HG02759 (cell line): ENCODE measurements around the gene CLEC4D.
A peak's percentile ranks its signal among the peaks of the same experiment; 100 is the strongest.
"Not testable (repeated sequence)": the region's sequence is repeated elsewhere in the genome, so short reads cannot be mapped to it uniquely, and the experiment has no call there.

Experiments
- ATAC-seq: cut with Tn5 transposase; IDR thresholded peaks from one replicate; pipeline ENCODE4 v1.9.1; 2021; ENCODE audit warnings: mild to moderate bottlenecking, moderate library complexity; ENCODE audit not compliant: unreplicated experiment

CLEC4D gene

DNA sequence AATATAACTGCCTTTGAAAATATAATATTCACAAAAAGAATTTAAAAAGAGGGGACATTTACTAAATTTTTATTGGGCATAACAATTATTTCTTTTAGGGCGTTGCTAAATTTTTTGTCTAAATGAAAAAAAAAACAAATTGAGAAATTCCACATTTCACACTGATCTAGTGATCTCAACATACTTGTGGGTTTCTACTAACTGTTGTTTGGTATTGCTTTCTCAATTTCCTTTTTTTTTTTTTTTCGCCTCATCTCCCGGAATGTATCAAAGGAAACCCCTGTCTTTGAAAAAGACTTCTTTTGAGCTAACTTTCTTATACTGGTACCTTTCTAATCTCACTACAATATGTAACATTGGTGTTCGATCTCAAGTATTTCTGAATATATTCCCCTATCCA, at the start of gene CLEC4D:
Gene CLEC4D, plus strand, starts transcription at position 248 of the 400 bp plus-strand sequence. CDS start 230 bp downstream, outside the sequence.
- no peak for ATAC-seq

DNA sequence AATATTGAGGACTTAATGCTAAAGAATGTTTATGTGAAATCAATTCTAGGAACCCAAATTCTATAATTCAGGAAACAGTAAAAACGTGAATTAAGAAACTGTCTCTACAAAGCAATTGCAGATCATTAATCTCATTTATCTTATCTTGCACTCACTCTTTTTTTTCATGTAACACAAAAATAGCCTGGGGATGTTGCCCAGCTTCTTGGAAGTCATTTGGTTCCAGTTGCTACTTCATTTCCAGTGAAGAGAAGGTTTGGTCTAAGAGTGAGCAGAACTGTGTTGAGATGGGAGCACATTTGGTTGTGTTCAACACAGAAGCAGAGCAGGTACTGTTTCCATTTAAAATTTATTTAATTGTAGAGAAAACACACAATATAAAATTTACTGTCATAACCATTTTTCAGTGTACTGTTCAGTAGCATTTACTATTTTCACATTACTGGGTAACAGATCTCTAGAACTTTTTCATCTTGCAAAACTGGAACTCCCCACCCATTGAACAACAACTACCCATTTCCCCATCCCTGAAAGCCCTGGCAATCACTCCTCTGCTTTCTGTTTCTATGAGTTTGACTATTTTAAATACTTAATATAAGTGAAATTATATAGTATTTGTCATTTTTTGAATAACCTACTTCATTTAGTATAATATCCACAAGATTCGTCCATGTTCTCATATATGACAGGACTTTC, 47.9 kb upstream of the CLEC4D start:
- no peak for ATAC-seq

DNA sequence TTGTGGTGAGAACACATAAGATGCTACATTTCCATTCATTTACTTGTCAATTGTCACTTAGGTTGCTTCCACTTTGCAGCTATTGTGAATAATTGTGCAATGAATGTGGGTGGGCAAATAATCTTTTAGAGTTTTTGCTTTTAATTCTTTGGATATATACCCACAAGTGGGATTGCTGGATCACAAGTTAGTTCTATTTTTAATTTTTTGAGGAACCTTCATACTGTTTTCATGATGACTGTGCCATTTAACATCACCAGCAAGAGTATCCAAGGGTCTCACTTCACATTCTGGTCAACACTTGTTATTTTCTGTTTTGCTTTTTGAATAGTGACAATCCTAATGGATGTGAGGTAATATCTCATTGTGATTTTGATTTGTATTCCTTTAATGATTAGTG, 47.1 kb upstream of the CLEC4D start:
- ATAC-seq = no peak

DNA sequence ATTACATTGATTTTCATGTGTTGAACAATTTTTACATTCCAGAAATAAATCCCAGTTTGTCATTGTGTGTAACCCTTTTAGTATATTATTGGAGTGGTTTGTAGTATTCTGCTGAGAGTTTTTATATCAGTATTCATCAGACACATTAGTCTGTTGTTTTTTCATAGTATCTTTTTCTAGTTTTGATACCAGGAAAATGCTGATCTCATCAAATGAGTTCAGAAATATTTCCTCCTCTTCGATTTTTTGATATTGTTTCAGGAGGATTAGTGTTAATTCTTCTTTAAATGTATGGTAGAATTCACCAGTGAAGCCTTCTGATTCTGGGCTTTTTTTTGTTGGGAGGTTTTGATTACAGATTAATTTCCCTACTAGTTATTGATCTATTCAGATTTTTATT, 42.2 kb upstream of the CLEC4D start:
- no peak for ATAC-seq

DNA sequence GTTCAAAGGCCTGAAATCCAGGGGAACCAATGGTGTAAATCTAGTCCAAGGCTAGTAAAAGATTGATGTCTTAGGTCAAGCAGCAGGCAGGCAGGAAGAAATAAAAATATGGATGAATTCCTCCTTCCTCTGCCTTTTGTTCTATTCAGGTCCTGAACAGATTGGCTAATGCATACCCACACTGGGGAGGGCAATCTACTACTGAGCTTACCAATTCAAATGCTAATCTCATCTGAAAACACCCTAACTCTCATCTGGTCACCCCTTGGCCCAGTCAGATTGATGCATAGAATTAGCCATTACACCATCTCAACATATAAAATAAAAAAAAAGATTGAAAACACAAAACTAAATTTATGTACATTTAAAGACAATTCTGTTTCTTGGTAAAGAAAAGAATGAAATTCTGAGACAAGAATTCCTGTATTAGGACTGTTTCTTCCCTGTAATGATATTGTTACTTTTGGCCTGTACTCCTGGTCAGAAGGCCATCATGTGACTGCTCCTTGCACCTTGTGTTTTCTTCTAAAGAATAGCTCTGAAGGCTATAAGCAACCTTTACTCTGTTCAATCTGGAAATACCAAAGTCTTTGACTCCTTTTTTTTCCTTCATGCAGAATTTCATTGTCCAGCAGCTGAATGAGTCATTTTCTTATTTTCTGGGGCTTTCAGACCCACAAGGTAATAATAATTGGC, 37.6 kb upstream of the CLEC4D start:
- no peak for ATAC-seq

DNA sequence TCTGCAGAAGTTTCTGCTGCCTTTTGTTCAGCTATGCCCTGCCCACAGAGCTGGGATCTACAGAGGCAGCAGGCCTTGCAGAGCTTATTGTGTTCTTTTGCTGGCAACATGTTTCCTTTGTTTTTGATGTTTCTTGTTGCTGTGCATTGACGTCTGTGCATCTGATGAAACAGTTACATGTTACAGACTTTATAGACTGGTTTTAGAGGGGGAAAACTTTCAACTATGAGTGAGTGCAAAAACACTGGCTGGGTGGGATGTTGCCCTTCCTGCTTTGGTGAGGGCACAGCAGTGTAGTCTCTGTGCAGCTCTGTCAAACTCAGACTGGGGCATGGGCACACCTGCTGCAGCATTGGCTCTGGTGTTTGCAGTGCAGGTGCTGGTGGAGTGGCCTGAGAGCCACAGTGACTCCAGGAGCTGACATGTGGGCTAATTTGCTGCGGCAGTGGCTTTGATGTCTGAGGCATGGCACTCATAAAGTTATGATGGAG, 30.7 kb upstream of the CLEC4D start:
- no peak for ATAC-seq

DNA sequence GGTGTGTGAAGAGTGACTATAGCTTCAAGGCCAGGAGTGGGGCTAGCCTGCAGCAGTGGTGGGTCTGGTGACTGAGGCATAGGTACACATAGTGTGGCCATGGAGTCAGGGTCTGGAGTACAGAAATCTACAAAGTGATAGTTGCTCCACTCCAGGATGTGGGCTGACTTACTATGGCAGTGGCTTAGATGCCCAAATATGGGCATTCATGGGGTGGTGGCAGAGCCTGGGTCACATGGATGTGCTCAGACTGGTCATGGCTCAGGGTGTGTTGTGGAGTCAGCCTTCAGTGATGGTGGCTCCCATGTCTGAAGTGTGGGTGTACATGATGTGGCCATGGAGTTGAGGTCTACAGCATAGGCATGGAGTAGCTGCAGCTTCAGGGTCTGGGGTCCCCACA, 30.2 kb upstream of the CLEC4D start:
- ATAC-seq = no peak

DNA sequence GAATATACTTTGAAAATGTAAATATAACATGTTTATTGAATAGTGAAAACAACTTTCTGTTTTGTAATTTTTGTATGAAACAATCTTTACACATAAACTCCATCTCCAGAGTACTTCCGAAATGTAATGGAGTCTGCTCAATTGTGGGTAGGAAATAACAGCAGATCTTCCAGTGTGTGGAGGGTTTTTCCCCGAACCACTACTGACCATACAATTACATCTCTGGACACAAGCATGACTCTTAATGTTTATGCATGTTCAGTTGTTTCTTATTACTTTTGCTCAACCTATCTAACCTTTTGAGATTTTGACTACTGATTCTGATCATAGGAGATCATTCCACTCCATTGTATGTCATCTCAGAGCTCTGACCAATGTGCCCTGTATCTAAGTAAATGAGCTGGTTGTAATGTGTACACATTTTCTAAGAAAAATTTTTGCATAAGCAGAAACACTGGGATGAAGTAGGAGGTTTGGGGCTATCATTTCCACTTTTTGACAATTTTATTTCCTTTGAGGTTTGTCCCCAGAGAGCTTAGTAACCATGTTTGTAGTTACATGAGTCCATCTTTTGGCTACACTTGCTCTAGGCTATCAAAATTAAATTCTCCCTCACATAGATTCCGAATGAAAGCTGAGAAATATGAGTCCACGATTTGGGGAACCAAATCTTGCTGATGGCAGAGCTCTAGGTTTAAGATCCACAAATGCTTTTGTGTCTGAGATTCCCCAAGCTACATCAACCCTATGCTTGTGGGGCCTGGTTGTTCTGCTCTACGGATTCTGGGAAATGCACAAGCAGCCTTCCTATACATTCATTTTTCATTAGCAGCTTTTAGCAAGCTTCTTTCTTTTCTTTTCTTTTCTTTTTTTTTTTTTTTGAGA, 21.4 kb upstream of the CLEC4D start:
- ATAC-seq = no peak

DNA sequence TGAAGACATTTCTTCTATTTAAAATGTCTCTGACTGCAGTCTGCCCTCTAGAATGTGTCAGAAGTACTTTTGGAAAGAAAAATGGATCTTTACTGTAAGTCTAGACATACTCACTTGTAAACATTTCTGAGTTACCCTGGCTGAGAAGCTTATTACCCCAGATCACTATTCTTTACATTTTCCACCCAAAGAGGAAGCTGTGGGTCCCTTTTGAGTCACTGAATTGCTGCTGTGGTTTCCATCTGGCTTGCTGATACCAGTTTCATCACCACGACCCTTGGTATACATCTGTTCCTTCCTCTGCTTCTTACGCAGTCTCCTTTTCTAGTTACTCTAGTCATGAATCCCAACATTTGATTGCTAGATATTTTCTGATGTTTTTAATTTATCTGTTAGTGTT, 20.2 kb upstream of the CLEC4D start:
- ATAC-seq = peak; percentile 99

DNA sequence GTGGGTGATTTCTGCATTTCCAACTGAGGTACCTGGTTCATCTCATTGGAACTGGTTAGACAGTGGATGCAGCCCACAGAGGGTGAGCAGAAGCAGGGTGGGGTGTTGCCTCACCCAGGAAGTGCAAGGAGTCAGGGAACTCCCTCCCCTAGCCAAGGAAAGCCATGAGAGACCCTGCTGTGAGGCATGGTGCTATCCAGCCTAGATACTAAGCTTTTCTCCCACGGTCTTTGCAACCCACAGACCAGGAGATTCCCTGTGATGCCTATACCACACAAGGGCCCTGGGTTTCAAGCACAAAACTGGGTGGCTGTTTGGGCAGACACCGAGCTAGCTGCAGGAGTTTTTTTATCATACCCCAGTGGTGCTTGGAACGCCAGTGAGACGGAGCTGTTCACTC, 17.6 kb upstream of the CLEC4D start:
- not testable (repeated sequence) for ATAC-seq

DNA sequence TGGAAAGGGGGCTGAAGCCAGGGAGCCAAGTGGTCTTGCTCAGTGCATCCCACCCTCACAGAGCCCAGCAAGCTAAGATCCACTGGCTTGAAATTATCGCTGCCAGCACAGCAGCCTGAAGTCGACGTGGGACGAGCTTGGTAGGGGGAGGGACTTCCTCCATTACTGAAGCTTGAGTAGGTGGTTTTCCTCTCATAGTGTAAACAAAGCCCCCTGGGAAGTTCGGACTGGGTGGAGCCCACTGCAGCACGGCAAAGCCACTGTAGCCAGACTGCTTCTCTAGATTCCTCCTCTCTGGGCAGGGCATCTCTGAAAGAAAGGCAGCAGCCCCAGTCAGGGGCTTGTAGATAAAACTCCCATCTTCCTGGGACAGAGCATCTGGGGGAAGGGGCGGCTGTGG, 17.2 kb upstream of the CLEC4D start:
- ATAC-seq = not testable (repeated sequence)

DNA sequence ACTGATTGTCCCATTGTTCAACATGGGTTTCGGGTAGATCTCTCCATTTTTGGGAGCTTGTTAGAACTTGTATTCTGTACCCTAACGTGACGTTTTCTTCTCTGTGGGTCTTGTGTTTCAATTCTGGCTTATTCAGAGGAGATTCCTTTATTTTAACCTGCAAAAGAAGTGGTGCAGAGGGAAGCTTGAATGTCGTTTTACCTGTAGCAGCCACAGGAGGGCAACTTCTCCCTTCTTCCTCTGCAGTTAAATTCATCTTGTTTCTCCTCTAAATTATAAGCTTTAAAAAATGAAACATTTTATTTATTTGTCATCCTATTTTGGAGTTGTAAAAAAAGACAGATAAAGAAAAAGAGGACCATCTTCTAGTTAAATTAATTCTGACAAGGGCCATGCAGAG, 13.7 kb upstream of the CLEC4D start:
- no peak for ATAC-seq

DNA sequence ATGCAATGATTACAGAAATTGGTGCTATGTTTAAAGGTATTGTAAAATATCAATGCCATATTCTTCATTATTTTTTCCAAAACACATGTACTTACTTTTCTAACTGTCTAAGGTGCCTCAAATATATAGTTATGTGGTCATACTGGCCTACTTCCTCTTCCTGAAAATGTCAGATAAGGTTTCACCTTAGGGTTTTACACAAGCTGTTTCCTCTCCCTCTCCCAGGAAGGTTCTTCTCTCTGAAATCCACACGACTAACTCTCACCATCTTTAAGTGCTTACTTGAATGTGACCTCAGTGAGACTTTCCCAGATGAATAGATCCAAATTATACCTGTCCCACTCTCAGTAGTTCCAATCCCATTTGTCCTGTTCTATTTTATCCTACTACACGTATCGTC, 11.6 kb upstream of the CLEC4D start:
- ATAC-seq = no peak

DNA sequence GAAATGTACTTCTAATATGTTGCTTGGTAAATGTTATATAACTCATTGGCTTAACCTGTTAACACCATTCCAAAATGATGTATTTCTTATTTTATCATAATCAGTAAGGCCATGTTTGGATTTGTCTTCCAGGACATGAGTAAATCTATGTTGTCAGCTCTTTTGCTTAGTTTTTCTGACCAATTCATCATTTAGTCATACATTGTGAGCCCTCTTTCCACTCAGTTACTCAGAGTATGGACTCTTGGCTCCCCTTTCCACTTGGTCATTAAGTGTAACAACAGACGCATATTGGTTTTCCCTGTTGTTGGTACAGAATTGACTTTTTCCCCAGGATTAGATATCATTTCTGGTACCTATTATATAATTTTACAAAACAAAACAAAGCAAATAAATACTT, 9.0 kb upstream of the CLEC4D start:
- no peak for ATAC-seq

DNA sequence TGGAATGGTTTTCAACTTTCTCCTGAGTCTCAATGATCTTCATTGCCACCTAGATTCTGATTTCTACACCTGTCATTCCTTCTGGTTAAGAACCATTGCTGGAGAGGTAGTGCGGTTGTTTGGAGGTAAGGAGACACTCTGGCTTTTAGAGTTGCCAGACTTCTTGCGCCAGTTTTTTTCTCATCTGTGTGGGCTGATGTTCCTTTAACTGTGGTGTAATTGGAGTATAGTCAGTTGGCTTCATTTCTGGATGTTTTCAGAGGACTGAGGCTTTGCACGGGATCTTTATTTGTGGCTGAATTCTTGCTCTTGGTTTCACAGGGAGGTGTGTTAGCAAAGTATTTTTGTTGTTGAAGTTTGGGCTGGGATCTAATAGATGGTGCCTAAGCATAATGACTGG, 5.7 kb upstream of the CLEC4D start:
- ATAC-seq = no peak

DNA sequence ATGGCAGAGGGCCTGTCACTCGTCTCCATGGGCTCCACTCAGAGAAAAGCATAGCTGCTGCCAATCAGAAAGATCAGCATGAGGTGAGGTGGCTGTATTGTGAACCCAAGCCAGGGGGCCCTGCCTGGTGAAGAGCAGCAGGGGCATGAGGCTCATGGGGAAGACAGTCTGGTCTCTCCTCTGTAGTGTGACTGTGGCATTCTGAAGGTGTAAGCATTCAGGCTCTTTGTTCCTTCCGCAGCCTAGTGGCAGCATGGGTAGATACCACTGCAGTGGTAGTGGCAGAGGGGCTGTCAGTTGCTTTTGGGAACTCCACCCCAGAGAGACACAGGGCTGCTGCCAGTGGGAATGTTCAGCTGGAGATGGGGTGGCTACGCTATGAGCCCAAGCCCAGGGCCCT, 5.1 kb upstream of the CLEC4D start:
- no peak for ATAC-seq

DNA sequence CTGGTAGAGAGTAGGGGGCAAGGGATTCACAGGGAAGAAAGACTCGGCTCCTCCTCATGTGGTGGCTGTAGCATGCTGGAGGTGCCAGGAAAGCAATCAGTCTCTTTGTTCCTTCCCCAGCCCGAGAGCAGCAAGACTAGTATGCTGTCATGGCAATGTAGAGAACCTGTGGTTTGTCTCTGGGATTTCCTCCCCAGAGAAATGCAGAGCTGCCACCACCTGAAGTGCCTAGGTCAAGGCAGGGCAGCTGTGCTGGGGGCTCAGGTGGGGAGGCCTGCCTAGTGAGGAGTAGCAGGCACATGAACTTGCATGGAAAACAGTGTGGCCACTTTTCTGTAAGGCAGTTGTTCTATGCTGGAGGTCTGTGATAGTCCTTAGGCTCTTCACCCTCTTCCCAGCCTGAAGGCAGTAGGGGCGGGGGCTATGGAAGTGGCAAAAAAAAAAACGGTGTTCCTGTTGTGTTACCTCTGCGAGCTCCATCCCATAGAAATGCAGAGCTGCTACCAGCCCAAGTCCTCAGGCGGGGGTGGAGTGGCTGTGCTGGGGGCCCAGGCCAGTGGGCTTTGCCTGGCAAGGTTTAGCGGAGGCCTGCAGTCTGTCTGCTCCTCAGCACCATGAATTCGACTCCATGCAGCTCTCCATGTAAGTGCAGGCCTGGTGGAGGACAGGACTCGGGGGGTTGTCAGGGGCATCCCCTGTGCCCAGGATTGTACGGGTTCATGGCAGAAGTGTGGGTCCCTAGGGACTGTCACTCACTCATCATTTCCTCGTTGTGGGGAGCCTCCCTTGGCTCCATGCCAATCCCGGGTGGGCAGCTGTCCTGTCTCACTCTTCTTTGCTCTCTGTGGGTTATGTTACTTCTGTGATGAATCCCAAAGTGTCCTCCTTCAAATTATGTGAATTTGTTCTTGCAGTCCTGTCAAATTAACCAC, 4.1 kb upstream of the CLEC4D start:
- ATAC-seq = no peak

DNA sequence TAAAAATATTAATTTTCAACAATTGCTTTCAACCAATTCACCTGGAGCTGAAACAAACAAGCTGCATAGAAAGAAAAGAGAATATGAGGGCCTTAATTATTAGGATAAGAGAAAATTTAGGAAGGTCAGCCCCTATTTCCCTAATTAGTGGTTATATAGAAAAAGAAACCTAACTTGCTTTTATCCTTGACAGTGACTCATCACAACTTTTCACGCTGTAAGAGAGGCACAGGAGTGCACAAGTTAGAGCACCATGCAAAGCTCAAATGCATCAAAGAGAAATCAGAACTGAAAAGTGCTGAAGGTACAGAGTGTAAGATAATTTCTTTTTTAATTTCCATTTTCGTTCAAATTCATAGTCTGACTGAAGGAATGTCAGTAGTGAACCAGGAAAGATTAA, 4.7 kb downstream of the CLEC4D start:
- ATAC-seq = no peak

DNA sequence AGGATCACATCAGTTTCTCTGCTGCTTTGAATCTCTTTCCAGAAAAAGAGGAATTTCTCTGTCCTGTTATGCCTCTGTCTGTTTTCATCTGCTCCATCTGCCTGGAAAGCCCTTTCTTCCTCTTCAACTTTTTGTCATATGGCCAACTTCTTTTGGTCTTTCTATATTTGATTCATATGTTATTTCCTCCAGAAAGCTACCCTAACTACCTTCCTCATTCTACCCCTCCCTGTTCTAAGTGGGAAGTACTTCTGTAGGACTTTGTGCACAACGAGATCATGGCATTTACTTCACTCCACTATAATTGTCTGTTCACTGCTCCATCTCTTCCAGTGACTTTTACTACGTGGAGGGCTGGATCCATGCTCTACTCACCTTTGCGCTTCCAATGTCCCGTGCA, 5.9 kb downstream of the CLEC4D start:
- no peak for ATAC-seq
